ENCODE data around the gene RBM5. TPM values are rescaled to one million over a fixed set of nuclear protein-coding genes. Genes with fewer than 3 reads are reported as not detected.

RBM5 gene
- total and polyA plus RNA-seq, 3 experiments from 2014 or later: 36.9 to 136 (median 127) TPM

GRCh38 chr3:50135964-50136363, 47.2 kb downstream of the RBM5 start:
- no peaks in the 10 kb centered on the region for H3K9me3 Mint-ChIP-seq
- peak overlapping the region in 1 of 8 donors; percentile 43 for H3K27ac Mint-ChIP-seq
- peaks cover 7% of the 10 kb centered on the region for H3K4me1 ChIP-seq (ENCODE audit: insufficient read depth, low read length)
- POLR2A ChIA-PET: interaction anchor here (0.5 to 1.4 kb wide), 3 partner anchors 10 to 732 kb away, joined by 4 read pairs; no protein-coding TSS in a partner anchor
- no peaks in the 10 kb centered on the region for H3K9me3 ChIP-seq (ENCODE audit: low read length)
- CTCF ChIA-PET: interaction anchor here (1.2 kb wide), 1 partner anchor 15 kb away, joined by 4 read pairs; no protein-coding TSS in a partner anchor
- H3K27me3 ChIP-seq (ENCODE audit: insufficient read depth, low read length, poor library complexity, severe bottlenecking): no peaks in the 10 kb centered on the region
- H3K27ac ChIP-seq (ENCODE audit: low read depth, low read length): no peak overlapping the region
- H3K4me3 Mint-ChIP-seq: no peak overlapping the region
- no peaks in the 10 kb centered on the region for H3K36me3 ChIP-seq (ENCODE audit: insufficient read depth, low read length)
- peaks cover 0 to 2% of the 10 kb centered on the region in 2 donors for H3K27me3 Mint-ChIP-seq
- H3K4me1 Mint-ChIP-seq: peaks cover 2 to 9% (median 8%) of the 10 kb centered on the region in 3 donors
- H3K4me3 ChIP-seq (ENCODE audit: low read length): no peak overlapping the region
- no peaks in the 10 kb centered on the region for H3K36me3 Mint-ChIP-seq
- DNase-seq: no peak

GRCh38 chr3:50136714-50137405, 48.1 kb downstream of the RBM5 start:
- no peaks in the 10 kb centered on the region for H3K9me3 ChIP-seq (ENCODE audit: low read length)
- no peak overlapping the region for H3K27ac ChIP-seq (ENCODE audit: low read depth, low read length)
- no peak overlapping the region for H3K4me3 ChIP-seq (ENCODE audit: low read length)
- Mint-ChIP-seq H3K27ac (no peak overlapping the region), H3K27me3 (peaks cover 0 to 2% of the 10 kb centered on the region in 2 donors), H3K4me1 (peaks cover 2 to 9% (median 8%) of the 10 kb centered on the region in 3 donors), H3K36me3 (no peaks in the 10 kb centered on the region), H3K4me3 (no peak overlapping the region), H3K9me3 (no peaks in the 10 kb centered on the region)
- no peak for DNase-seq
- no peaks in the 10 kb centered on the region for H3K36me3 ChIP-seq (ENCODE audit: insufficient read depth, low read length)
- ChIA-PET CTCF (no interaction called here), POLR2A (no interaction called here)
- H3K4me1 ChIP-seq (ENCODE audit: insufficient read depth, low read length): peaks cover 7% of the 10 kb centered on the region
- no peaks in the 10 kb centered on the region for H3K27me3 ChIP-seq (ENCODE audit: insufficient read depth, low read length, poor library complexity, severe bottlenecking)

GRCh38 chr3:50137531-50137930, 48.8 kb downstream of the RBM5 start:
- Mint-ChIP-seq H3K4me1 (peaks cover 2 to 9% (median 8%) of the 10 kb centered on the region in 3 donors), H3K9me3 (no peaks in the 10 kb centered on the region), H3K27me3 (peaks cover 0 to 2% of the 10 kb centered on the region in 2 donors), H3K36me3 (no peaks in the 10 kb centered on the region), H3K4me3 (no peak overlapping the region), H3K27ac (no peak overlapping the region)
- Histone ChIP-seq H3K27ac (ENCODE audit: low read depth, low read length) (no peak overlapping the region), H3K27me3 (ENCODE audit: insufficient read depth, low read length, poor library complexity, severe bottlenecking) (no peaks in the 10 kb centered on the region), H3K4me3 (ENCODE audit: low read length) (no peak overlapping the region), H3K36me3 (ENCODE audit: insufficient read depth, low read length) (no peaks in the 10 kb centered on the region), H3K9me3 (ENCODE audit: low read length) (no peaks in the 10 kb centered on the region), H3K4me1 (ENCODE audit: insufficient read depth, low read length) (peaks cover 7% of the 10 kb centered on the region)
- POLR2A ChIA-PET: no interaction called here
- CTCF ChIA-PET: no interaction called here
- DNase-seq: no peak

- ChIA-PET CTCF (no interaction called here), POLR2A (no interaction called here)
- Mint-ChIP-seq H3K27me3 (peaks cover 0 to 2% of the 10 kb centered on the region in 2 donors), H3K9me3 (no peaks in the 10 kb centered on the region), H3K4me1 (peaks cover 2 to 9% (median 8%) of the 10 kb centered on the region in 3 donors), H3K27ac (no peak overlapping the region), H3K4me3 (peak overlapping the region in 1 of 7 donors; percentile 48), H3K36me3 (no peaks in the 10 kb centered on the region)
- H3K27ac ChIP-seq (ENCODE audit: low read depth, low read length): no peak overlapping the region
- H3K36me3 ChIP-seq (ENCODE audit: insufficient read depth, low read length): no peaks in the 10 kb centered on the region
- no peaks in the 10 kb centered on the region for H3K27me3 ChIP-seq (ENCODE audit: insufficient read depth, low read length, poor library complexity, severe bottlenecking)
- DNase-seq: no peak
- peaks cover 7% of the 10 kb centered on the region for H3K4me1 ChIP-seq (ENCODE audit: insufficient read depth, low read length)
- H3K9me3 ChIP-seq (ENCODE audit: low read length): no peaks in the 10 kb centered on the region
- H3K4me3 ChIP-seq (ENCODE audit: low read length): no peak overlapping the region
Observed at GRCh38 chr3:50138266-50139200, 49.8 kb downstream of the RBM5 start.

- POLR2A ChIA-PET: no interaction called here
- H3K4me1 ChIP-seq (ENCODE audit: insufficient read depth, low read length): peaks cover 7% of the 10 kb centered on the region
- H3K36me3 ChIP-seq (ENCODE audit: insufficient read depth, low read length): no peaks in the 10 kb centered on the region
- H3K27me3 ChIP-seq (ENCODE audit: insufficient read depth, low read length, poor library complexity, severe bottlenecking): no peaks in the 10 kb centered on the region
- H3K4me1 Mint-ChIP-seq: peaks cover 2 to 9% (median 8%) of the 10 kb centered on the region in 3 donors
- H3K4me3 Mint-ChIP-seq: no peak overlapping the region
- no peak overlapping the region for H3K4me3 ChIP-seq (ENCODE audit: low read length)
- no peak for DNase-seq
- H3K27ac ChIP-seq (ENCODE audit: low read depth, low read length): no peak overlapping the region
- H3K27ac Mint-ChIP-seq: no peak overlapping the region
- H3K9me3 Mint-ChIP-seq: no peaks in the 10 kb centered on the region
- CTCF ChIA-PET: no interaction called here
- peaks cover 0 to 2% of the 10 kb centered on the region in 2 donors for H3K27me3 Mint-ChIP-seq
- H3K36me3 Mint-ChIP-seq: no peaks in the 10 kb centered on the region
- H3K9me3 ChIP-seq (ENCODE audit: low read length): no peaks in the 10 kb centered on the region
Observed at GRCh38 chr3:50139308-50139707, 50.6 kb downstream of the RBM5 start.

- Mint-ChIP-seq H3K9me3 (no peaks in the 10 kb centered on the region), H3K4me1 (peaks cover 2 to 9% (median 8%) of the 10 kb centered on the region in 3 donors), H3K36me3 (no peaks in the 10 kb centered on the region), H3K27me3 (peaks cover 0 to 2% of the 10 kb centered on the region in 2 donors), H3K27ac (peak overlapping the region in 1 of 8 donors; percentile 6), H3K4me3 (peak overlapping the region in 1 of 7 donors; percentile 77)
- Histone ChIP-seq H3K4me1 (ENCODE audit: insufficient read depth, low read length) (peaks cover 7% of the 10 kb centered on the region), H3K4me3 (ENCODE audit: low read length) (no peak overlapping the region), H3K36me3 (ENCODE audit: insufficient read depth, low read length) (no peaks in the 10 kb centered on the region), H3K27me3 (ENCODE audit: insufficient read depth, low read length, poor library complexity, severe bottlenecking) (no peaks in the 10 kb centered on the region), H3K27ac (ENCODE audit: low read depth, low read length) (no peak overlapping the region), H3K9me3 (ENCODE audit: low read length) (no peaks in the 10 kb centered on the region)
- CTCF ChIA-PET: no interaction called here
- POLR2A ChIA-PET: no interaction called here
- DNase-seq: no peak
Observed at GRCh38 chr3:50139718-50140423, 51.2 kb downstream of the RBM5 start.

- DNase-seq: no peak
- Histone ChIP-seq H3K36me3 (ENCODE audit: insufficient read depth, low read length) (no peaks in the 10 kb centered on the region), H3K27ac (ENCODE audit: low read depth, low read length) (no peak overlapping the region), H3K27me3 (ENCODE audit: insufficient read depth, low read length, poor library complexity, severe bottlenecking) (no peaks in the 10 kb centered on the region), H3K4me1 (ENCODE audit: insufficient read depth, low read length) (peaks cover 7% of the 10 kb centered on the region), H3K9me3 (ENCODE audit: low read length) (no peaks in the 10 kb centered on the region), H3K4me3 (ENCODE audit: low read length) (no peak overlapping the region)
- Mint-ChIP-seq H3K27ac (peak overlapping the region in 2 of 8 donors; percentile 34 to 81), H3K4me1 (peaks cover 2 to 9% (median 8%) of the 10 kb centered on the region in 3 donors), H3K36me3 (no peaks in the 10 kb centered on the region), H3K9me3 (no peaks in the 10 kb centered on the region), H3K27me3 (peaks cover 0 to 2% of the 10 kb centered on the region in 2 donors), H3K4me3 (no peak overlapping the region)
- ChIA-PET CTCF (no interaction called here), POLR2A (no interaction called here)
Observed at GRCh38 chr3:50140990-50141389, 52.3 kb downstream of the RBM5 start.

Data from CD8-positive, alpha-beta memory T cell (primary cell).